Measurements from ENCODE around the gene LSAMP. TPM values are rescaled to one million over a fixed set of nuclear protein-coding genes. Genes with fewer than 3 reads are reported as not detected.

The LSAMP gene
- total RNA-seq, 1 experiment from 2014 or later: 3.1 TPM

DNA sequence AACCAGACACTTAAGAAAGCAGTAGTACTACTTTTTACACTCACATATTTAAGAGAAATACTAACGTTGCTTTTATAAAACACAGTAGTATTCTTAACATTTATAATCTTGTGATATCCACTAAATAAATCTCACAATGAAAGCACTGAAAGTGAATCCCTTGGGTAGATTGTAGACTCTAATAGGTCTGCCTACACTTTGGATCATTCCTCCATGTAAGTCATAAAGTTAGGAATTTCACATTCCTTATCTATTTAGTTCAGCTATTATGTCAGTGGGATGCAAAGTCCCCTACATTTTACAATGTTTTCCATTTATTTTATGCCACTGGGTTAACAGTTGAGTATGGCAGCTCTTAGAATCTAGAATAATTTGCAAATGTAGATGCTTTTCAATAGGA lies 330.7 kb downstream of the LSAMP start:
- H3K36me3 ChIP-seq (ENCODE audit: control insufficient read depth, insufficient read depth, low read length): no peaks in the 10 kb centered on the region
- ChIA-PET CTCF (no interaction called here), POLR2A (no interaction called here)
- H3K27ac ChIP-seq (ENCODE audit: low read length): no peak overlapping the region
- H3K4me1 ChIP-seq (ENCODE audit: control insufficient read depth, insufficient read depth, low read length): no peaks in the 10 kb centered on the region
- DNase-seq (ENCODE audit: low read depth, low spot score): no peak
- no peaks in the 10 kb centered on the region for H3K27me3 ChIP-seq (ENCODE audit: control insufficient read depth, insufficient read depth, low read length)
- no peak overlapping the region for H3K4me3 ChIP-seq (ENCODE audit: low read depth in 2 of 2, low read length in 2 of 2)
- intact Hi-C loops (cut with micrococcal nuclease; ENCODE audit: unreplicated experiment) (no loop called here), in situ Hi-C loops (cut with HindIII; ENCODE audit: low pct_unique_long_range_greater_than_20kb, low sequenced_read_pairs) (no loop called here)
- TF ChIP-seq POLR2AphosphoS5 (IDR thresholded peaks at IDR 0.05; ENCODE audit: low read depth, low read length) (no peak), REST (IDR thresholded peaks at IDR 0.05; ENCODE audit: insufficient read depth in 1 of 2, low read depth in 2 of 2, low read length in 1 of 2) (no peak), SIN3A (IDR thresholded peaks at IDR 0.05; ENCODE audit: borderline replicate concordance, insufficient read depth, low read depth, low read length) (no peak), TCF7L2 (IDR thresholded peaks at IDR 0.05; ENCODE audit: low read depth, low read length) (no peak), CTCF (IDR thresholded peaks at IDR 0.05) (no peak)
- no peaks in the 10 kb centered on the region for H3K9me3 ChIP-seq (ENCODE audit: control insufficient read depth, insufficient read depth, low read depth, low read length)
- no TSS peak for BruUV-seq (replicated peaks)
- ATAC-seq: no peak

GRCh38 chr3:116112696-116113095 lies 332.6 kb downstream of the LSAMP start:
- Histone ChIP-seq H3K4me3 (ENCODE audit: low read depth in 2 of 2, low read length in 2 of 2) (no peak overlapping the region), H3K4me1 (ENCODE audit: control insufficient read depth, insufficient read depth, low read length) (no peaks in the 10 kb centered on the region), H3K27me3 (ENCODE audit: control insufficient read depth, insufficient read depth, low read length) (no peaks in the 10 kb centered on the region), H3K9me3 (ENCODE audit: control insufficient read depth, insufficient read depth, low read depth, low read length) (no peaks in the 10 kb centered on the region), H3K27ac (ENCODE audit: low read length) (no peak overlapping the region), H3K36me3 (ENCODE audit: control insufficient read depth, insufficient read depth, low read length) (no peaks in the 10 kb centered on the region)
- POLR2A ChIA-PET: no interaction called here
- CTCF ChIA-PET: no interaction called here
- ATAC-seq (no peak), DNase-seq (ENCODE audit: low read depth, low spot score) (no peak)
- in situ Hi-C loops (cut with HindIII; ENCODE audit: low pct_unique_long_range_greater_than_20kb, low sequenced_read_pairs) (no loop called here), intact Hi-C loops (cut with micrococcal nuclease; ENCODE audit: unreplicated experiment) (no loop called here)
- TF ChIP-seq CTCF (IDR thresholded peaks at IDR 0.05): no peak
- no peak for TF ChIP-seq POLR2AphosphoS5 (IDR thresholded peaks at IDR 0.05; ENCODE audit: low read depth, low read length)
- no peak for TF ChIP-seq TCF7L2 (IDR thresholded peaks at IDR 0.05; ENCODE audit: low read depth, low read length)
- no peak for TF ChIP-seq SIN3A (IDR thresholded peaks at IDR 0.05; ENCODE audit: borderline replicate concordance, insufficient read depth, low read depth, low read length)
- no peak for TF ChIP-seq REST (IDR thresholded peaks at IDR 0.05; ENCODE audit: insufficient read depth in 1 of 2, low read depth in 2 of 2, low read length in 1 of 2)
- BruUV-seq (replicated peaks): no TSS peak
